H1 (cell line): ENCODE data around the gene PDIA5. TPM values are rescaled to one million over a fixed set of nuclear protein-coding genes. Genes with fewer than 3 reads are reported as not detected.

Experiments used
- CTCF ChIA-PET: fragments of 300-600 bp; sonication (Branson Sonifier 250); formaldehyde crosslinking; loops from one replicate; lab custom pipeline; 2021; ENCODE audit not compliant: partially characterized antibody; lab: Charles Lee
- POLR2A ChIA-PET: fragments of 300-600 bp; sonication (Branson Sonifier 250); formaldehyde crosslinking; loops from one replicate; lab custom pipeline; 2021; ENCODE audit warnings: inconsistent platforms; ENCODE audit not compliant: partially characterized antibody; lab: Charles Lee
- DNase-seq, 2 experiments: peaks; one replicate each; pipeline versions ENCODE4 v3.0.0 to v3.0.0-alpha.2; 2010 to 2022; ENCODE audit warnings: low spot score in 2 of 2, low read depth in 1 of 2, mixed read lengths in 1 of 2
- FAIRE-seq: peaks from 2 replicates; lab custom pipeline; 2011; peaks lifted over from hg19 to GRCh38; lab: Jason Lieb, UNC
- H2AFZ ChIP-seq: 2 replicates; pipeline ENCODE4 v1.8.1; 2012; ENCODE audit warnings: low read length, inconsistent platforms
- H2AK5ac ChIP-seq: 2 replicates; pipeline ENCODE4 v1.6.1; 2013; ENCODE audit warnings: low read depth, low read length
- H2BK120ac ChIP-seq: replicated peaks from 2 replicates; pipeline ENCODE3; 2013; ENCODE audit warnings: low read depth, low read length, inconsistent platforms
- H2BK12ac ChIP-seq: 2 replicates; pipeline ENCODE4 v1.6.1; 2013; ENCODE audit warnings: low read depth, low read length
- H2BK15ac ChIP-seq: 2 replicates; pipeline ENCODE4 v1.6.1; 2013; ENCODE audit warnings: low read length
- H2BK20ac ChIP-seq: 2 replicates; pipeline ENCODE4 v1.6.1; 2013; ENCODE audit warnings: low read length
- H2BK5ac ChIP-seq: 2 replicates; pipeline ENCODE4 v1.6.1; 2013; ENCODE audit warnings: low read depth, low read length
- H3K14ac ChIP-seq: 2 replicates; pipeline ENCODE4 v1.6.1; 2013; ENCODE audit warnings: inconsistent platforms; ENCODE audit not compliant: insufficient read length
- H3K18ac ChIP-seq: 2 replicates; pipeline ENCODE4 v1.6.1; 2013; ENCODE audit warnings: low read length; ENCODE audit errors: extremely low read depth
- H3K23ac ChIP-seq: 2 replicates; pipeline ENCODE4 v1.6.1; 2013; ENCODE audit warnings: inconsistent platforms; ENCODE audit not compliant: insufficient read length
- H3K23me2 ChIP-seq: 2 replicates; pipeline ENCODE4 v1.6.1; 2013; ENCODE audit warnings: low read depth, low read length
- H3K27ac ChIP-seq: 2 replicates; pipeline ENCODE4 v1.6.1; 2011; ENCODE audit warnings: low read depth, low read length, inconsistent platforms
- H3K27me3 ChIP-seq, 4 experiments: replicated peaks in 1 of 4; 1 replicate in 1 of 4; 2 replicates in 3 of 4; pipeline versions ENCODE4 v1.6.1 to v1.8.1; 2011 to 2013; ENCODE audit warnings: low read length in 3 of 4, mild to moderate bottlenecking in 3 of 4, inconsistent platforms in 2 of 4, mixed read lengths in 2 of 4, moderate library complexity in 1 of 4; ENCODE audit not compliant: control insufficient read depth in 3 of 4, insufficient read depth in 3 of 4; ENCODE audit errors: extremely low read depth in 1 of 4
- H3K36me3 ChIP-seq, 4 experiments: 2 replicates each; pipeline versions ENCODE4 v1.6.1 to v1.8.1; 2011 to 2013; ENCODE audit warnings: mild to moderate bottlenecking in 4 of 4, low read length in 3 of 4, moderate library complexity in 2 of 4, control low read depth in 1 of 4, inconsistent platforms in 1 of 4; ENCODE audit not compliant: insufficient read depth in 4 of 4, control insufficient read depth in 2 of 4
- H3K4ac ChIP-seq: replicated peaks from 2 replicates; pipeline ENCODE3; 2013; ENCODE audit warnings: low read length, low read depth, mixed read lengths, inconsistent platforms; ENCODE audit not compliant: insufficient read length
- H3K4me1 ChIP-seq, 4 experiments: replicated peaks in 1 of 4; 1 replicate in 1 of 4; 2 replicates in 3 of 4; pipeline versions ENCODE4 v1.6.1 to v1.8.1; 2011 to 2013; ENCODE audit warnings: low read length in 3 of 4, inconsistent platforms in 2 of 4, mixed read lengths in 1 of 4; ENCODE audit not compliant: insufficient read depth in 4 of 4, control insufficient read depth in 3 of 4
- H3K4me2 ChIP-seq, 2 experiments: 2 replicates each; pipeline versions ENCODE4 v1.6.1 to v1.8.1; 2011 to 2013; ENCODE audit warnings: low read depth in 2 of 2, low read length in 2 of 2, control low read depth in 1 of 2, inconsistent platforms in 1 of 2, mild to moderate bottlenecking in 1 of 2; ENCODE audit not compliant: insufficient read depth in 1 of 2
- H3K4me3 ChIP-seq, 4 experiments: fragments of 200-600, 300-600 bp in 1 of 4; sonication (generic), shearing (Covaris generic), sonication (Bioruptor Twin) in 1 of 4; 2 replicates each; pipeline versions ENCODE4 v1.5.1 to v1.8.1; 2011 to 2016; ENCODE audit warnings: low read length in 4 of 4, low read depth in 3 of 4, control low read depth in 2 of 4, inconsistent platforms in 2 of 4, mild to moderate bottlenecking in 2 of 4, mixed read lengths in 1 of 4, moderate library complexity in 1 of 4; ENCODE audit not compliant: insufficient read depth in 2 of 4; ENCODE audit errors: extremely low read depth in 1 of 4
- H3K56ac ChIP-seq: replicated peaks from 2 replicates; pipeline ENCODE3; 2013; ENCODE audit warnings: low read depth, mild to moderate bottlenecking, mixed read lengths, low read length, inconsistent platforms; ENCODE audit not compliant: insufficient read length
- H3K79me1 ChIP-seq: 2 replicates; pipeline ENCODE4 v1.6.1; 2013; ENCODE audit warnings: low read depth, low read length, control low read depth
- H3K79me2 ChIP-seq, 2 experiments: 2 replicates each; pipeline versions ENCODE4 v1.6.1 to v1.8.1; 2012 to 2013; ENCODE audit warnings: low read length in 2 of 2, mild to moderate bottlenecking in 2 of 2, inconsistent platforms in 1 of 2; ENCODE audit not compliant: insufficient read depth in 2 of 2, control insufficient read depth in 1 of 2
- H3K9ac ChIP-seq, 4 experiments: replicated peaks in 1 of 4; 1 replicate in 1 of 4; 2 replicates in 3 of 4; pipeline versions ENCODE4 v1.6.1 to v1.8.1; 2011 to 2013; ENCODE audit warnings: low read depth in 3 of 4, low read length in 3 of 4, control low read depth in 2 of 4, mild to moderate bottlenecking in 2 of 4, moderate library complexity in 2 of 4, inconsistent platforms in 1 of 4; ENCODE audit errors: extremely low read depth in 1 of 4
- H3K9me3 ChIP-seq, 2 experiments: 2 replicates each; pipeline versions ENCODE4 v1.6.1 to v1.8.1; 2012 to 2013; ENCODE audit warnings: mild to moderate bottlenecking in 2 of 2, moderate library complexity in 2 of 2, control low read depth in 1 of 2, inconsistent platforms in 1 of 2, low read depth in 1 of 2, low read length in 1 of 2, mixed read lengths in 1 of 2; ENCODE audit not compliant: insufficient read depth in 2 of 2
- H4K20me1 ChIP-seq, 2 experiments: replicated peaks in 1 of 2; 2 replicates each; pipeline versions ENCODE3 to v1.8.1; 2011 to 2013; ENCODE audit warnings: inconsistent platforms in 2 of 2, low read length in 2 of 2, mild to moderate bottlenecking in 1 of 2; ENCODE audit not compliant: insufficient read depth in 2 of 2, control insufficient read depth in 1 of 2
- H4K5ac ChIP-seq: 2 replicates; pipeline ENCODE4 v1.6.1; 2013; ENCODE audit warnings: low read length, low read depth, mixed read lengths, inconsistent platforms; ENCODE audit not compliant: insufficient read length
- H4K8ac ChIP-seq: 2 replicates; pipeline ENCODE4 v1.8.0; 2013; ENCODE audit warnings: mild to moderate bottlenecking, moderate library complexity, low read length, inconsistent platforms; ENCODE audit not compliant: insufficient read depth; ENCODE audit errors: extremely low read depth
- H4K91ac ChIP-seq: replicated peaks from 2 replicates; pipeline ENCODE3; 2013; ENCODE audit warnings: low read length, mixed read lengths, inconsistent platforms; ENCODE audit not compliant: insufficient read length
- JUN ChIP-seq: IDR thresholded peaks from 2 replicates; pipeline ENCODE4 v1.6.1; 2011; ENCODE audit warnings: low read depth, mild to moderate bottlenecking, improper control_type of control experiment, low read length
- MAX ChIP-seq: IDR thresholded peaks from 2 replicates; pipeline ENCODE4 v1.6.1; 2012; ENCODE audit warnings: inconsistent platforms
- RNF2 ChIP-seq: fragments of 200-900, 300-1000 bp; sonication (generic); IDR thresholded peaks from 2 replicates; pipeline ENCODE4 v1.7.1; 2016; ENCODE audit warnings: borderline replicate concordance, low read depth, mild to moderate bottlenecking, antibody characterized with exemption, low read length; ENCODE audit not compliant: poor library complexity, severe bottlenecking; ENCODE audit errors: missing control alignments
- whole genome bisulfite sequencing, 2 experiments: shearing (Covaris generic) in 1 of 2; methylation state at CpG; one replicate each; pipeline versions ENCODE4 v1.1.6 to v1.1.7; 2013 to 2015; ENCODE audit warnings: low lambda C conversion rate in 2 of 2, mixed read lengths in 2 of 2, inconsistent platforms in 1 of 2, low coverage in 1 of 2, missing lambda C conversion rate in 1 of 2; ENCODE audit not compliant: insufficient replicate concordance in 2 of 2, insufficient coverage in 1 of 2, insufficient read length in 1 of 2; ENCODE audit errors: extremely low coverage in 1 of 2, missing lambda C conversion rate in 1 of 2; 5-methylcytosine and 5-hydroxymethylcytosine counted together
- polyA plus RNA-seq, 7 experiments: library from polyadenylated mRNA; depleted of rRNA in 3 of 7; stranded (reverse) in 5 of 7; unstranded in 2 of 7; fragments of >200 nt in 5 of 7; fragments of 200-250 nt in 2 of 7; gene quantifications; 1 replicate in 5 of 7; 2 replicates in 1 of 7; 4 replicates in 1 of 7; pipeline versions ENCODE4 v1.2.1 to v1.2.3, GENCODE V29; 2011 to 2013; ENCODE audit warnings: missing spikeins in 2 of 7, mixed read lengths in 2 of 7
- total RNA-seq: library from RNA; stranded (reverse); fragmentation: NEBNext Ultra II Directional; extraction: Animal tissue kit (Norgen Biotek cat#: 25700); gene quantifications from 2 replicates; pipeline ENCODE4 v1.2.1, GENCODE V29; 2021

The PDIA5 gene
- total and polyA plus RNA-seq, 2 of the 8 experiments (the other 6 are each of a cell fraction or from before 2014, with no cell fraction given), result 18.2 to 32.8 TPM

GRCh38 chr3:123102826-123103225, 36.0 kb downstream of the PDIA5 start:
- Histone ChIP-seq H2BK5ac (no peak overlapping the region), H4K5ac (no peak overlapping the region), H2AFZ (no peak overlapping the region), H3K4me3 (no peak overlapping the region), H2BK20ac (no peak overlapping the region), H3K36me3 (peaks cover 4 to 29% (median 17%) of the 10 kb centered on the region in 4 experiments; a peak in 7 of 8 replicates), H3K4me2 (no peak overlapping the region), H3K23me2 (no peaks in the 10 kb centered on the region), H3K23ac (no peak overlapping the region), H3K14ac (no peak overlapping the region)
- ChIA-PET CTCF (interaction anchor here (0.7 to 0.9 kb wide), 4 partner anchors 17 to 87 kb away, joined by 3 to 4 read pairs (median 3); no protein-coding TSS in a partner anchor), POLR2A (no interaction called here)
- DNase-seq, result no peak
- 94% methylated on average over 2 of the region's 2 CpGs; no CpG with 5 or more reads in 1 of the 2 experiments for WGBS, 2 experiments
- TF ChIP-seq RNF2, result no peak
- no peak for TF ChIP-seq JUN
- no peak for TF ChIP-seq MAX
- TF ChIP-seq, all 59 proteins: peak for 0
- H3K9me3 ChIP-seq, result no peaks in the 10 kb centered on the region
- no peaks in the 10 kb centered on the region for H3K79me2 ChIP-seq
- no peaks in the 10 kb centered on the region for H3K27me3 ChIP-seq
- no peak overlapping the region for H2BK120ac ChIP-seq
- H4K91ac ChIP-seq, result no peak overlapping the region
- no peak overlapping the region for H3K9ac ChIP-seq
- H4K20me1 ChIP-seq, result peaks cover 0 to 3% of the 10 kb centered on the region in 2 experiments
- no peaks in the 10 kb centered on the region; the same call in 1 of the 2 replicates for H3K79me1 ChIP-seq
- H2AK5ac ChIP-seq, result no peak overlapping the region
- FAIRE-seq, result no peak
- H3K4me1 ChIP-seq, result peaks cover 4 to 20% (median 12%) of the 10 kb centered on the region in 4 experiments
- H3K4ac ChIP-seq, result no peak overlapping the region
- H3K18ac ChIP-seq, result no peak overlapping the region
- H3K56ac ChIP-seq, result no peak overlapping the region
- no peak overlapping the region for H4K8ac ChIP-seq
- no peak overlapping the region for H2BK15ac ChIP-seq
- H2BK12ac ChIP-seq, result no peak overlapping the region
- H3K27ac ChIP-seq, result no peak overlapping the region
